Neural cell (in vitro differentiated cells): ENCODE measurements around the gene PRCP.

ENCODE experiments used
- CTCF ChIP-seq: fragments of 450-650 bp; IDR thresholded peaks from 2 replicates; pipeline ENCODE4 v1.5.1; 2014; ENCODE audit warnings: antibody characterized with exemption, mild to moderate bottlenecking, moderate library complexity; ENCODE audit not compliant: poor library complexity, severe bottlenecking
- EP300 ChIP-seq: fragments of 450-650 bp; conservative IDR thresholded peaks from 2 replicates; pipeline ENCODE4 v1.6.1; 2014; ENCODE audit warnings: antibody characterized with exemption, mild to moderate bottlenecking, moderate library complexity; ENCODE audit not compliant: poor library complexity, severe bottlenecking
- EZH2 ChIP-seq: fragments of 200-600, 300-800 bp; shearing (Covaris generic), sonication (generic); IDR thresholded peaks from 2 replicates; pipeline ENCODE4 v1.6.1; 2014; ENCODE audit warnings: antibody characterized with exemption, low read length, borderline replicate concordance, mild to moderate bottlenecking; ENCODE audit not compliant: insufficient read depth, poor library complexity, severe bottlenecking
- MXI1 ChIP-seq: fragments of 450-650 bp; conservative IDR thresholded peaks from 2 replicates; pipeline ENCODE4 v1.6.1; 2014; ENCODE audit warnings: antibody characterized with exemption, mild to moderate bottlenecking; ENCODE audit not compliant: poor library complexity, severe bottlenecking
- POLR2AphosphoS5 ChIP-seq: IDR thresholded peaks from 2 replicates; pipeline ENCODE4 v1.6.1; 2012
- RAD21 ChIP-seq: fragments of 450-650 bp; conservative IDR thresholded peaks from 2 replicates; pipeline ENCODE4 v1.6.1; 2014; ENCODE audit warnings: antibody characterized with exemption, mild to moderate bottlenecking, moderate library complexity
- REST ChIP-seq: IDR thresholded peaks from 2 replicates; pipeline ENCODE4 v1.6.1; 2012; ENCODE audit warnings: borderline replicate concordance
- TAF1 ChIP-seq: IDR thresholded peaks from 2 replicates; pipeline ENCODE4 v1.6.1; 2012; ENCODE audit warnings: low read depth

GRCh38 chr11:82843057-82843795, 57.0 kb downstream of the PRCP start:
- TF ChIP-seq CTCF (no peak), POLR2AphosphoS5 (no peak), TAF1 (no peak), EP300 (no peak), MXI1 (no peak), EZH2 (no peak), RAD21 (no peak), REST (no peak)
